Measurements from ENCODE around the gene NEMP1.
"Not testable (repeated sequence)": the region's sequence is repeated elsewhere in the genome, so short reads cannot be mapped to it uniquely, and the experiment has no call there.

Gene NEMP1

GRCh38 chr12:57090490-57090889 is 11.9 kb upstream of the NEMP1 start:
- no peak for DNase-seq

GRCh38 chr12:57089271-57090245 is 11.0 kb upstream of the NEMP1 start:
- DNase-seq: no peak

GRCh38 chr12:57088354-57089270 is 10.0 kb upstream of the NEMP1 start, which contains the start of gene NAB2:
TSS of gene NAB2 (plus strand) at chr12:57089114. CDS start at chr12:57089272, 158 bp downstream.
- DNase-seq: peak; percentile 60

- no peak for DNase-seq
Observed at GRCh38 chr12:57087691-57088353, 9.2 kb upstream of the NEMP1 start.

- DNase-seq: no peak
Observed at GRCh38 chr12:57087010-57087690, 8.6 kb upstream of the NEMP1 start.

GRCh38 chr12:57086493-57087009 is 8.0 kb upstream of the NEMP1 start:
- no peak for DNase-seq

GRCh38 chr12:57085999-57086492 is 7.5 kb upstream of the NEMP1 start:
- DNase-seq: no peak

- DNase-seq: no peak
Observed at GRCh38 chr12:57080855-57081254, 2.3 kb upstream of the NEMP1 start.

- no peak for DNase-seq
Observed at GRCh38 chr12:57079821-57080220, 1.2 kb upstream of the NEMP1 start.

- not testable (repeated sequence) for DNase-seq
Observed at GRCh38 chr12:57073566-57074450, 4.8 kb downstream of the NEMP1 start.

- DNase-seq: no peak
Observed at GRCh38 chr12:57072661-57073060, 5.9 kb downstream of the NEMP1 start.

- peak; percentile 39 for DNase-seq
Observed at GRCh38 chr12:57069523-57069922, 9.1 kb downstream of the NEMP1 start.

- no peak for DNase-seq
Observed at GRCh38 chr12:57066245-57066644, 12.3 kb downstream of the NEMP1 start.

GRCh38 chr12:57063991-57064685 is 14.5 kb downstream of the NEMP1 start:
- no peak for DNase-seq

GRCh38 chr12:57058454-57058853 is 20.1 kb downstream of the NEMP1 start:
- no peak for DNase-seq

GRCh38 chr12:57057067-57057751 is 21.4 kb downstream of the NEMP1 start:
- no peak for DNase-seq

- DNase-seq: no peak
Observed at GRCh38 chr12:57055824-57056223, 22.8 kb downstream of the NEMP1 start.

- DNase-seq: not testable (repeated sequence)
Observed at GRCh38 chr12:57053901-57054300, 24.7 kb downstream of the NEMP1 start.

- not testable (repeated sequence) for DNase-seq
Observed at GRCh38 chr12:57053146-57053545, 25.4 kb downstream of the NEMP1 start.
